B cell (primary cell): ENCODE data around the gene COQ5.

Experiments used
- CTCF ChIP-seq: fragments of 200-600 bp; IDR thresholded peaks from one replicate; pipeline ENCODE4 v1.8.0; 2022; ENCODE audit warnings: antibody characterized with exemption, mild to moderate bottlenecking
- EZH2 ChIP-seq: IDR thresholded peaks from 2 replicates; pipeline ENCODE4 v1.6.1; 2012; ENCODE audit warnings: borderline replicate concordance, low read depth, mild to moderate bottlenecking, moderate library complexity, low read length; ENCODE audit not compliant: insufficient read depth, poor library complexity, severe bottlenecking

GRCh38 chr12:120466560-120467315, 62.2 kb downstream of the COQ5 start:
- TF ChIP-seq CTCF (peak; percentile 57), EZH2 (no peak)
